Left ventricle myocardium inferior (tissue), 1 donor: ENCODE results near the gene CD3E. TPM values are rescaled to one million over a fixed set of nuclear protein-coding genes. Genes with fewer than 3 reads are reported as not detected.

Experiments
- DNase-seq: peaks from one replicate; pipeline ENCODE4 v3.0.0-alpha.2; 2020
- H3K27ac ChIP-seq: fragments of 200-600 bp; replicated peaks from 2 replicates; pipeline ENCODE4 v1.8.0; 2021
- H3K27me3 ChIP-seq: fragments of 200-600 bp; 2 replicates; pipeline ENCODE4 v1.8.0; 2021; ENCODE audit warnings: low read depth
- H3K36me3 ChIP-seq: fragments of 200-600 bp; 2 replicates; pipeline ENCODE4 v1.8.0; 2021
- H3K4me1 ChIP-seq: fragments of 200-600 bp; 2 replicates; pipeline ENCODE4 v1.8.0; 2021
- H3K4me3 ChIP-seq: fragments of 200-600 bp; 2 replicates; pipeline ENCODE4 v1.8.0; 2021; ENCODE audit warnings: mild to moderate bottlenecking, moderate library complexity
- H3K9me3 ChIP-seq: fragments of 200-600 bp; replicated peaks from 2 replicates; pipeline ENCODE4 v1.8.0; 2021
- intact Hi-C: fragments of 100-400 bp; cut with micrococcal nuclease; formaldehyde crosslinking; loops from one replicate; pipeline ENCODE4 v1.11.0; 2022
- total RNA-seq: library from RNA; stranded (reverse); fragmentation: NEBNext Ultra II Directional; extraction: Animal tissue kit (Norgen Biotek cat#: 25700); gene quantifications from one replicate; pipeline ENCODE4 v1.2.1, GENCODE V29; 2021
- TF ChIP-seq, protein P1 (sequence below): fragments of 200-600 bp; IDR thresholded peaks from 2 replicates; pipeline ENCODE4 v1.8.0; 2021; ENCODE audit warnings: antibody characterized with exemption, mild to moderate bottlenecking, borderline replicate concordance
- donor health status: DM: no; HTN: yes; CAD: no; lungs with severe emphysema.

The CD3E gene
- total RNA-seq, 1 donor from 2014 or later, result 0.60 TPM

DNA sequence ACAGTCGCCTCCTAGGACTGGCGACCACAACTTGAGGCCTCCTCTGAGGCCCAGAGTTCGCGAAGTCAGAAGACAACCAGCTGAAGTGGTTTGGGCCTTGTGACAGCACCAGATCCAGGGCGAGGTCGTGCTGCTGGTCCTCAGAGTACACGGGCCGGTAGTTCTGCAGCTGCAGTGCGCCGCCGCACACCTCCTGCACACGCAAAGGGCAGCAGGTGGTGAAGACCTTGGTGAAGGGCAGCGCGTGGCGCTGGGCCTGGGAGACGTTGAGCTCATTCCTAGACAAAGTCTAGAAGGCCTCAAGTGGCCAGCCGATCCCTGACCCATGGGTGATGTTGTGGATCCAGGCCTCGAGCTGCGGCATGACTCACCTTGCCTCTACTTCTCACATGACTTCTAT, 18.2 kb downstream of the CD3E start:
- Histone ChIP-seq H3K27me3 (peaks cover 15% of the 10 kb centered on the region), H3K27ac (no peak overlapping the region), H3K9me3 (no peaks in the 10 kb centered on the region), H3K4me1 (no peaks in the 10 kb centered on the region), H3K4me3 (no peak overlapping the region), H3K36me3 (no peaks in the 10 kb centered on the region)
- TF ChIP-seq, protein P1, sequence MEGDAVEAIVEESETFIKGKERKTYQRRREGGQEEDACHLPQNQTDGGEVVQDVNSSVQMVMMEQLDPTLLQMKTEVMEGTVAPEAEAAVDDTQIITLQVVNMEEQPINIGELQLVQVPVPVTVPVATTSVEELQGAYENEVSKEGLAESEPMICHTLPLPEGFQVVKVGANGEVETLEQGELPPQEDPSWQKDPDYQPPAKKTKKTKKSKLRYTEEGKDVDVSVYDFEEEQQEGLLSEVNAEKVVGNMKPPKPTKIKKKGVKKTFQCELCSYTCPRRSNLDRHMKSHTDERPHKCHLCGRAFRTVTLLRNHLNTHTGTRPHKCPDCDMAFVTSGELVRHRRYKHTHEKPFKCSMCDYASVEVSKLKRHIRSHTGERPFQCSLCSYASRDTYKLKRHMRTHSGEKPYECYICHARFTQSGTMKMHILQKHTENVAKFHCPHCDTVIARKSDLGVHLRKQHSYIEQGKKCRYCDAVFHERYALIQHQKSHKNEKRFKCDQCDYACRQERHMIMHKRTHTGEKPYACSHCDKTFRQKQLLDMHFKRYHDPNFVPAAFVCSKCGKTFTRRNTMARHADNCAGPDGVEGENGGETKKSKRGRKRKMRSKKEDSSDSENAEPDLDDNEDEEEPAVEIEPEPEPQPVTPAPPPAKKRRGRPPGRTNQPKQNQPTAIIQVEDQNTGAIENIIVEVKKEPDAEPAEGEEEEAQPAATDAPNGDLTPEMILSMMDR, result no peak
- no peak for DNase-seq
- intact Hi-C loops, result no loop called here

DNA sequence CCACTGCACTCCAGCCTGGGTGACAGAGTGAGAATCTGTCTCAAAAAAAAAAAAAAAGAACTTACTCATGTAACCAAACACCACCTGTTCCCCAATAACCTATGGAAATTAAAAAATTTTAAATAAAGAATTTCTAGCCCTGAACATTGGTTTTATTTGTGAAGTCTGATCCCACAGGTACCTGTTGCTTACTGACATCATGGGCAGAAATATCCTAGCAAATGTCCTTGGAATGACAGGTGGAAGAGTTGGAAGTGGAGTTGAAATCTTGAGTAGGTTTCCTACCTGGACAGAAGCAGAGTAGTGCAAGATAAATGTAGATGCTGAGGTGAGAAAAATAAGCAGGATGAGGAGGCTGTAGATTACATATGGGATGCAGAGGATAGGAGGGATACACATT, 20.8 kb downstream of the CD3E start:
- intact Hi-C loops, result no loop called here
- Histone ChIP-seq H3K9me3 (no peaks in the 10 kb centered on the region), H3K36me3 (no peaks in the 10 kb centered on the region), H3K27ac (no peak overlapping the region), H3K4me3 (no peak overlapping the region), H3K4me1 (no peaks in the 10 kb centered on the region), H3K27me3 (peaks cover 15% of the 10 kb centered on the region)
- TF ChIP-seq, protein P1, result no peak
- no peak for DNase-seq

DNA sequence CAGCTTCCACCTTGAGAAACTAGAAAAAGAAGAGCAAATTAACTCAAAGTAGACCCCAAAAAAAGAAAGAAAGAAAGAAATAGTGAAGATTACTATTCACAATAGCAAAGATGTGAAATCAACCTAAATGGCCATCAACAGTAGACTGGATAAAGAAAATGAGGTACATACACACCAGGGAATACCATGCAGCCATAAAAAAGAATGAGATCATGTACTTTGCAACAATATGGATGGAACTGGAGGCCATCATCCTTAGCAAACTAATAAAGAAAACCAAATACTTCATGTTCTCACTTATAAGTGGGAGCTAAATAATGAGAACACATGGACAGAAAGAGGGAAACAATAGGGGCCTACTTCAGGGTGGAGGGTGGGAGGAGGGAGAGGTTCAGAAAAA, 24.2 kb downstream of the CD3E start:
- H3K9me3 ChIP-seq, result no peaks in the 10 kb centered on the region
- no peak overlapping the region for H3K27ac ChIP-seq
- TF ChIP-seq, protein P1, result no peak
- H3K36me3 ChIP-seq, result no peaks in the 10 kb centered on the region
- no peak for DNase-seq
- intact Hi-C loops, result no loop called here
- H3K4me1 ChIP-seq, result no peaks in the 10 kb centered on the region
- H3K27me3 ChIP-seq, result peaks cover 5% of the 10 kb centered on the region
- no peak overlapping the region for H3K4me3 ChIP-seq

DNA sequence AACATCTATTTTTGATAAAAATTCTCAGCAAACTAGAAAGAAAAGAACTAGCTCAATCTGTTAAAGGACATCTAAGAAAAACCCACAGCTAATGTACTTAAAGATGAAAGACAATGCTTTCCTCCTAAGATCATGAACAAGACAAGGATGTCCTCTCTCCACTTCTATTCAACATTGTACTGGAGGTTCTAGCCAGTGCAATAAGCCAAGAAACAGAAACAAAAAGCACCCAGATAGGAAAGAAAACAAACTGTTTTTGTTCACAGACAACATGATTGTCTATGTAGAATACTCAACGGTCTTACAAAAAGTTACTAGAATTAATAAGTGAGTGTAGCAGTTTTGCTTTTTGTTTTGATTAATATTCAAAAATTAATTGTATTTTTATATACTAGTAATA, 30.2 kb downstream of the CD3E start:
- Histone ChIP-seq H3K4me3 (no peak overlapping the region), H3K36me3 (no peaks in the 10 kb centered on the region), H3K4me1 (no peaks in the 10 kb centered on the region), H3K27ac (no peak overlapping the region), H3K27me3 (peaks cover 8% of the 10 kb centered on the region), H3K9me3 (no peaks in the 10 kb centered on the region)
- TF ChIP-seq, protein P1, result no peak
- DNase-seq, result no peak
- intact Hi-C loops, result no loop called here

DNA sequence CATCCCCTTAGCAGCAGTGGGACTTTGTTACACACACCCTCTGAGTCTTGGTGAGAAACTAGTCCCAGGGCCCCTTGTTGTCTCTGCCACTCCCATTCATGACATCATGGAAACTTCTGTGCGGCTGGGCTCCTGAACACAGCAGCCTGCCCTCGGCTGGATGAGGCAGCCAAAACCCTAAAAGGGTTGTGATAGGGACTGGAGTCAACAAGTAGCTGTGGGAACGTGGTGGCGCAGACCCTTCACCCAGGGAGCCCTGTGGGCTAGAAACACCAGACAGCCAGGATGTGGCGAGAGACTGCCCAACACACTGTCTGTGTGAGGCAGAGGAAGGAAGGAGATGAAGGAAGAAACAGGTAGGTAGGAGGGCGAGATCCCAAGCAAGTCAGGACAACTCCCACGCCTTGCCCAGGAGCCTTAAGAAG, 34.1 kb downstream of the CD3E start:
- TF ChIP-seq, protein P1, result no peak
- Histone ChIP-seq H3K27ac (no peak overlapping the region), H3K9me3 (no peaks in the 10 kb centered on the region), H3K4me3 (no peak overlapping the region), H3K4me1 (no peaks in the 10 kb centered on the region), H3K36me3 (no peaks in the 10 kb centered on the region), H3K27me3 (peaks cover 26% of the 10 kb centered on the region)
- DNase-seq, result no peak
- intact Hi-C loops, result no loop called here
